Natural killer cell treated with Interleukin-12 subunit alpha and Interleukin-12 subunit beta and Interleukin-15 and Interleukin-18, amount 100 ng/mL, for 72 hours (primary cell): ENCODE measurements around the gene MYO1E. TPM values are rescaled to one million over a fixed set of nuclear protein-coding genes. Genes with fewer than 3 reads are reported as not detected.

ENCODE experiments used
- ATAC-seq, 2 donors: fragments of 150-1000 bp; cut with Tn5 transposase in 1 of 2; sonication (Bioruptor Pico), chemical (Tn5 transposase) in 1 of 2; 2 replicates each; pipeline ENCODE4 v1.10.0; 2021
- DNase-seq: peaks from one replicate; pipeline ENCODE4 v3.0.0; 2022; ENCODE audit warnings: low spot score
- H3K27ac Mint-ChIP-seq, 2 donors: 1 replicate in 1 of 2; 2 replicates in 1 of 2; pipeline ENCODE4 v1.8.0; 2022; ENCODE audit warnings: mixed read lengths in 2 of 2, mild to moderate bottlenecking in 1 of 2, moderate library complexity in 1 of 2
- H3K27me3 Mint-ChIP-seq, 2 donors: 1 replicate in 1 of 2; 2 replicates in 1 of 2; pipeline ENCODE4 v1.8.0; 2022; ENCODE audit warnings: mixed read lengths in 2 of 2
- H3K36me3 Mint-ChIP-seq: one replicate; pipeline ENCODE4 v1.8.0; 2022; ENCODE audit warnings: mixed read lengths
- H3K4me1 Mint-ChIP-seq, 2 donors: 1 replicate in 1 of 2; 2 replicates in 1 of 2; pipeline ENCODE4 v1.8.0; 2022; ENCODE audit warnings: low read depth in 2 of 2, mixed read lengths in 2 of 2, mild to moderate bottlenecking in 1 of 2
- H3K4me3 Mint-ChIP-seq: one replicate; pipeline ENCODE4 v1.8.0; 2022; ENCODE audit warnings: mixed read lengths
- H3K9me3 Mint-ChIP-seq: 2 replicates; pipeline ENCODE4 v1.8.0; 2022; ENCODE audit warnings: mixed read lengths
- total RNA-seq, 2 donors: library from RNA; stranded (reverse); gene quantifications; one replicate each; pipeline ENCODE4 v1.2.3, GENCODE V29; 2022

The MYO1E gene
- total RNA-seq, 2 donors from 2014 or later: 3.7 to 20.0 TPM

- ATAC-seq: no peak
- Mint-ChIP-seq H3K36me3 (no peaks in the 10 kb centered on the region), H3K27me3 (peaks cover 13 to 17% of the 10 kb centered on the region in 2 donors), H3K4me1 (peaks cover 0 to under 1% of the 10 kb centered on the region in 2 donors), H3K4me3 (no peak overlapping the region), H3K27ac (no peak overlapping the region), H3K9me3 (no peaks in the 10 kb centered on the region)
- DNase-seq: no peak
Observed at GRCh38 chr15:59378855-59379254, 6.2 kb upstream of the MYO1E start.

- no peaks in the 10 kb centered on the region for H3K36me3 Mint-ChIP-seq
- no peak for ATAC-seq
Observed at GRCh38 chr15:59377924-59378323, 5.3 kb upstream of the MYO1E start.

GRCh38 chr15:59376733-59377132, 4.1 kb upstream of the MYO1E start:
- Mint-ChIP-seq H3K4me3 (no peak overlapping the region), H3K36me3 (no peaks in the 10 kb centered on the region), H3K27me3 (peaks cover 23 to 28% of the 10 kb centered on the region in 2 donors), H3K4me1 (peaks cover 4 to 14% of the 10 kb centered on the region in 2 donors), H3K27ac (no peak overlapping the region), H3K9me3 (no peaks in the 10 kb centered on the region)
- DNase-seq: no peak
- no peak for ATAC-seq

More at GRCh38 chr15:59377924-59378323, 5.3 kb upstream of the MYO1E start:
- Mint-ChIP-seq H3K27me3 (peaks cover 23 to 24% of the 10 kb centered on the region in 2 donors), H3K4me1 (peaks cover 0 to 10% of the 10 kb centered on the region in 2 donors), H3K27ac (no peak overlapping the region), H3K9me3 (no peaks in the 10 kb centered on the region), H3K4me3 (no peak overlapping the region)
- DNase-seq: no peak

- no peaks in the 10 kb centered on the region for H3K36me3 Mint-ChIP-seq
- H3K27ac Mint-ChIP-seq: peak overlapping the region in 1 of 2 donors; percentile 82
- ATAC-seq: no peak
Observed at GRCh38 chr15:59373215-59373614, 544 bp upstream of the MYO1E start.

GRCh38 chr15:59371458-59372351, 966 bp downstream of the MYO1E start:
- Mint-ChIP-seq H3K27me3 (peaks cover 36 to 45% of the 10 kb centered on the region in 2 donors), H3K36me3 (no peaks in the 10 kb centered on the region), H3K4me3 (peak overlapping the region; percentile 93), H3K9me3 (no peaks in the 10 kb centered on the region), H3K27ac (peak overlapping the region in 1 of 2 donors; percentile 73), H3K4me1 (peaks cover 9 to 21% of the 10 kb centered on the region in 2 donors)
- ATAC-seq (peak; percentile 57 to 73), DNase-seq (no peak)

More at GRCh38 chr15:59373215-59373614, 544 bp upstream of the MYO1E start:
- Mint-ChIP-seq H3K4me3 (peak overlapping the region; percentile 93), H3K4me1 (peaks cover 9 to 21% of the 10 kb centered on the region in 2 donors), H3K9me3 (no peaks in the 10 kb centered on the region), H3K27me3 (peaks cover 32 to 45% of the 10 kb centered on the region in 2 donors)
- no peak for DNase-seq

- no peak overlapping the region for H3K4me3 Mint-ChIP-seq
- ATAC-seq (no peak), DNase-seq (no peak)
- peaks cover 9 to 21% of the 10 kb centered on the region in 2 donors for H3K4me1 Mint-ChIP-seq
- no peaks in the 10 kb centered on the region for H3K9me3 Mint-ChIP-seq
- peaks cover 36 to 45% of the 10 kb centered on the region in 2 donors for H3K27me3 Mint-ChIP-seq
- H3K27ac Mint-ChIP-seq: no peak overlapping the region
- H3K36me3 Mint-ChIP-seq: no peaks in the 10 kb centered on the region
Observed at GRCh38 chr15:59369597-59369996, 3.1 kb downstream of the MYO1E start.

- DNase-seq (no peak), ATAC-seq (no peak)
Observed at GRCh38 chr15:59367022-59367451, 5.6 kb downstream of the MYO1E start.

GRCh38 chr15:59366333-59367021, 6.2 kb downstream of the MYO1E start:
- peaks cover 6 to 8% of the 10 kb centered on the region in 2 donors for H3K4me1 Mint-ChIP-seq
- DNase-seq (no peak), ATAC-seq (no peak)
- no peaks in the 10 kb centered on the region for H3K36me3 Mint-ChIP-seq
- H3K27me3 Mint-ChIP-seq: peaks cover 21 to 28% of the 10 kb centered on the region in 2 donors
- no peaks in the 10 kb centered on the region for H3K9me3 Mint-ChIP-seq
- H3K27ac Mint-ChIP-seq: no peak overlapping the region
- no peak overlapping the region for H3K4me3 Mint-ChIP-seq

More at GRCh38 chr15:59367022-59367451, 5.6 kb downstream of the MYO1E start:
- peaks cover 23 to 28% of the 10 kb centered on the region in 2 donors for H3K27me3 Mint-ChIP-seq
- H3K9me3 Mint-ChIP-seq: no peaks in the 10 kb centered on the region
- H3K36me3 Mint-ChIP-seq: no peaks in the 10 kb centered on the region
- H3K27ac Mint-ChIP-seq: no peak overlapping the region
- H3K4me3 Mint-ChIP-seq: no peak overlapping the region
- peaks cover 7 to 8% of the 10 kb centered on the region in 2 donors for H3K4me1 Mint-ChIP-seq

GRCh38 chr15:59364248-59364647, 8.4 kb downstream of the MYO1E start:
- peaks cover 7 to 19% of the 10 kb centered on the region in 2 donors for H3K27me3 Mint-ChIP-seq
- ATAC-seq: no peak
- peaks cover 0 to 6% of the 10 kb centered on the region in 2 donors for H3K4me1 Mint-ChIP-seq
- H3K27ac Mint-ChIP-seq: no peak overlapping the region
- H3K4me3 Mint-ChIP-seq: no peak overlapping the region
- no peaks in the 10 kb centered on the region for H3K36me3 Mint-ChIP-seq
- H3K9me3 Mint-ChIP-seq: no peaks in the 10 kb centered on the region
- no peak for DNase-seq

- Mint-ChIP-seq H3K36me3 (no peaks in the 10 kb centered on the region), H3K4me3 (no peak overlapping the region), H3K4me1 (peaks cover 0 to 6% of the 10 kb centered on the region in 2 donors), H3K9me3 (no peaks in the 10 kb centered on the region), H3K27me3 (peaks cover 0 to 16% of the 10 kb centered on the region in 2 donors), H3K27ac (no peak overlapping the region)
- DNase-seq (no peak), ATAC-seq (no peak)
Observed at GRCh38 chr15:59362331-59362730, 10.3 kb downstream of the MYO1E start.

GRCh38 chr15:59360896-59361295, 11.8 kb downstream of the MYO1E start:
- H3K27me3 Mint-ChIP-seq: peaks cover 0 to 13% of the 10 kb centered on the region in 2 donors
- no peak overlapping the region for H3K27ac Mint-ChIP-seq
- no peaks in the 10 kb centered on the region for H3K9me3 Mint-ChIP-seq
- peaks cover 0 to 6% of the 10 kb centered on the region in 2 donors for H3K4me1 Mint-ChIP-seq
- no peak overlapping the region for H3K4me3 Mint-ChIP-seq
- ATAC-seq: no peak
- no peaks in the 10 kb centered on the region for H3K36me3 Mint-ChIP-seq
- DNase-seq: no peak

GRCh38 chr15:59360305-59360704, 12.4 kb downstream of the MYO1E start:
- ATAC-seq (no peak), DNase-seq (no peak)
- Mint-ChIP-seq H3K27ac (no peak overlapping the region), H3K27me3 (peaks cover 0 to 13% of the 10 kb centered on the region in 2 donors), H3K4me3 (no peak overlapping the region), H3K4me1 (peaks cover 3 to 6% of the 10 kb centered on the region in 2 donors), H3K9me3 (no peaks in the 10 kb centered on the region), H3K36me3 (no peaks in the 10 kb centered on the region)

- no peaks in the 10 kb centered on the region for H3K9me3 Mint-ChIP-seq
- no peak for ATAC-seq
- peak overlapping the region in 1 of 2 donors; percentile 16 for H3K27ac Mint-ChIP-seq
- H3K4me3 Mint-ChIP-seq: peak overlapping the region; percentile 26
- no peaks in the 10 kb centered on the region for H3K36me3 Mint-ChIP-seq
- peaks cover 9 to 11% of the 10 kb centered on the region in 2 donors for H3K27me3 Mint-ChIP-seq
- no peak for DNase-seq
- peaks cover 22% of the 10 kb centered on the region in 2 donors for H3K4me1 Mint-ChIP-seq
Observed at GRCh38 chr15:59355730-59356129, 16.9 kb downstream of the MYO1E start.
